HG03432 (cell line): ENCODE measurements around the gene AFF4.

Experiments
- ATAC-seq: cut with Tn5 transposase; IDR thresholded peaks from one replicate; pipeline ENCODE4 v1.9.1; 2021; ENCODE audit warnings: mild to moderate bottlenecking, moderate library complexity; ENCODE audit not compliant: unreplicated experiment

The AFF4 gene

GRCh38 chr5:132829742-132830435, 133.5 kb downstream of the AFF4 start:
- peak; percentile 82 for ATAC-seq

- ATAC-seq = no peak
Measured at GRCh38 chr5:132828846-132829494, 134.5 kb downstream of the AFF4 start.

GRCh38 chr5:132827943-132828673, 135.3 kb downstream of the AFF4 start:
- no peak for ATAC-seq

- no peak for ATAC-seq
Measured at GRCh38 chr5:132826424-132827082, 136.9 kb downstream of the AFF4 start.

GRCh38 chr5:132825834-132826391, 137.5 kb downstream of the AFF4 start:
- ATAC-seq = no peak
